Epithelial cell of proximal tubule (primary cell): ENCODE results near the gene LYRM4. TPM values are rescaled to one million over a fixed set of nuclear protein-coding genes. Genes with fewer than 3 reads are reported as not detected.
A peak's percentile ranks its signal among the peaks of the same experiment; 100 is the strongest.

Experiments
- DNase-seq: peaks from one replicate; pipeline ENCODE4 v3.0.0-alpha.2; 2011; ENCODE audit warnings: low read depth
- H3K4me3 ChIP-seq: 2 replicates; pipeline ENCODE4 v1.5.1; 2011; ENCODE audit warnings: low read depth, mild to moderate bottlenecking, low read length
- CTCF ChIP-seq: conservative IDR thresholded peaks from 2 replicates; pipeline ENCODE4 v1.5.1; 2012; ENCODE audit warnings: low read depth, mild to moderate bottlenecking, low read length
- total RNA-seq: library from RNA; depleted of rRNA; stranded (reverse); fragments of >200 nt; gene quantifications from 2 replicates; pipeline ENCODE4 v1.2.3, GENCODE V29; 2015

The LYRM4 gene
- total RNA-seq, 1 donor from 2014 or later = 17.8 TPM

DNA sequence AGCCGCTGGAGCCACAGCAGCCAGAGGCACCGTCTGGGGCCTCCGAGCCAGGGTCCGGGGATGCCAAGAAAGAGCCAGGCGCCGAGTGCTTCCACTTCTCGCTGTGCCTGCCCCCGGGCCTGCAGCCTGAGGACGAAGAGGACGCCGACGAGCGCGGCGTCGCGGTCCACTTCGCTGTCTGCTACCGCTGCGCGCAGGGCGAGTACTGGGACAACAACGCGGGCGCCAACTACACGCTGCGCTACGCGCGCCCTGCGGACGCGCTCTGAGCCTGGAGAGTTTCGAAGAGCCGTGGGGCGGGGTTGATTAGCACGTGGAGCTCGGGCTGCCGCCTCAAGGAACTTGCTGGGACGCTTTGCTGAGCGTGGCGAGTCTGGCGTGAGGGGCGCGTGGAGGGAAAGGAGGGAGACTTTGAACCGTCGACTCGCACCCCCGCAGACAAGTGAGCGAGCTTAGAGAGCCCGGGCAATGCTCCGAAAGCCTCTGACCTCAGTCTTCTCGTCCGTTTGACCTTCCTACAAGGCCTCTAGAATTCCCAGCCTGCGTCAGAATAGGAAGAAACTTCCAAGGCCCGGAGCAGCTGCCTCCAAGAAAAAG is 174.4 kb downstream of the LYRM4 start:
- TF ChIP-seq CTCF = no peak
- no peak for DNase-seq
- peak overlapping the region; percentile 62 for H3K4me3 ChIP-seq

GRCh38 chr6:5085648-5086293 is 175.0 kb downstream of the LYRM4 start:
- TF ChIP-seq CTCF = no peak
- H3K4me3 ChIP-seq = peak overlapping the region; percentile 62
- DNase-seq = no peak

GRCh38 chr6:5084781-5085647 is 175.7 kb downstream of the LYRM4 start, which contains the start of gene PPP1R3G:
Gene PPP1R3G (plus strand): TSS chr6:5085341. CDS start chr6:5085486, 145 bp downstream.
- no peak for DNase-seq
- peak within 1 kb of the TSS; percentile 62 for H3K4me3 ChIP-seq
- no peak for TF ChIP-seq CTCF

GRCh38 chr6:5084360-5084780 is 176.4 kb downstream of the LYRM4 start:
- no peak for DNase-seq
- peak overlapping the region; percentile 62 for H3K4me3 ChIP-seq
- TF ChIP-seq CTCF = no peak

DNA sequence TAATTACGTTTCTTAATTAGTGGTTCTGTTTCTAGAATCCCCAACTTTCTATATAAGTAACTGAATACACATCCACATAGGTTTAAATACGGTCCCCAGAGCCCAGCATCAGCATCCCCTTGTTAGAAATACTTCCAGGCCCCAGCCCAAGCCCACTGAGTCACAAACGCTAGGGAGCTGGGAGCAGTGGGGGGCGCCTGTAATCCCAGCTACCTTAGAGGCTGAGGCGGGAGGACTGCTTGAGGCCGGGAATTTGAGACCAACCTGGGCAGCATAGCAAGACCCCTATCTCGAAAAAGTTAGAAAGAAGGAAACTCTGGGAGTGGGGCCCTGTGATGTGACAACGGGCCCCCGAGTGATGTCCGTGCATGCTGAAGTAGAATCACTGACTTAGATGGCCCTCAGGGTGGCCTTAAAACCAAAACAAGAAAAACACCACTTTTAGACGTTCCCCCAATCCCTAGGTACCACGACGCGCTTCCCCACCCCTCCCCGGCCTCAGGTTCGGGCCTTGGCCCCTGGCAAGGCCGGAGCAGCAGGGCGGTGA is 176.9 kb downstream of the LYRM4 start:
- H3K4me3 ChIP-seq = peak overlapping the region; percentile 62
- no peak for TF ChIP-seq CTCF
- DNase-seq = no peak

- DNase-seq = no peak
- H3K4me3 ChIP-seq = peak overlapping the region; percentile 37
- TF ChIP-seq CTCF = no peak
These were observed 177.5 kb downstream of the LYRM4 start for GRCh38 chr6:5083307-5083583.
